Activated naive CD4-positive, alpha-beta T cell treated with anti-CD3 and anti-CD28 coated beads, Interleukin-2, amount 50 U/mL, for 24 hours (primary cell): Measurements from ENCODE around the gene FAM131B.

Experiments
- H3K27ac Mint-ChIP-seq: one replicate; pipeline ENCODE4 v1.8.0; 2021; ENCODE audit warnings: mild to moderate bottlenecking, mixed read lengths
- H3K27me3 Mint-ChIP-seq: one replicate; pipeline ENCODE4 v1.8.0; 2021; ENCODE audit warnings: mixed read lengths
- H3K36me3 Mint-ChIP-seq: one replicate; pipeline ENCODE4 v1.8.0; 2021; ENCODE audit warnings: mixed read lengths
- H3K4me1 Mint-ChIP-seq: one replicate; pipeline ENCODE4 v1.8.0; 2021; ENCODE audit warnings: mixed read lengths
- H3K4me3 Mint-ChIP-seq: one replicate; pipeline ENCODE4 v1.8.0; 2021; ENCODE audit warnings: mild to moderate bottlenecking, mixed read lengths
- H3K9me3 Mint-ChIP-seq: one replicate; pipeline ENCODE4 v1.8.0; 2021; ENCODE audit warnings: mixed read lengths

FAM131B gene

DNA sequence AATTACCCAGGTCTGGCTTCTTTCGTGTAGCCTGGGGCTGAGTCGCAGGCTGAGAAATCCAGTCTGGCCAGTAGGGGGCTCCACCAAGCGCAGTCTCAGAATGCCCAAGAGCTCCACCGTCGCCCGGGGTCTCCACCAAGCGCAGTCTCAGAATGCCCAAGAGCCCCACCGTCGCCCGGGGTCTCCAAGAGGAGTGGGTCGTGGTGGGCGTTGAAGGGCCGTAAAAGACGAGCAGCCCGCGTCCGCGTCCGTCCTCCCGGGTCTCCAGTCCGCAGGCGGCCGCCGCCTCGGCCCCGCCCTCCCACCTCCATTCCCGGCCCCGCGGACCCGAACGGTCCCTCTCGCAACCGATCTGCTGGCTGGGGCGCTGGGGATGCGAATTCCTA is 17.7 kb upstream of the FAM131B start:
- Mint-ChIP-seq H3K9me3 (no peaks in the 10 kb centered on the region), H3K4me3 (peak overlapping the region; percentile 91), H3K27me3 (no peaks in the 10 kb centered on the region), H3K4me1 (peaks cover 44% of the 10 kb centered on the region), H3K36me3 (no peaks in the 10 kb centered on the region), H3K27ac (peak overlapping the region; percentile 95)

DNA sequence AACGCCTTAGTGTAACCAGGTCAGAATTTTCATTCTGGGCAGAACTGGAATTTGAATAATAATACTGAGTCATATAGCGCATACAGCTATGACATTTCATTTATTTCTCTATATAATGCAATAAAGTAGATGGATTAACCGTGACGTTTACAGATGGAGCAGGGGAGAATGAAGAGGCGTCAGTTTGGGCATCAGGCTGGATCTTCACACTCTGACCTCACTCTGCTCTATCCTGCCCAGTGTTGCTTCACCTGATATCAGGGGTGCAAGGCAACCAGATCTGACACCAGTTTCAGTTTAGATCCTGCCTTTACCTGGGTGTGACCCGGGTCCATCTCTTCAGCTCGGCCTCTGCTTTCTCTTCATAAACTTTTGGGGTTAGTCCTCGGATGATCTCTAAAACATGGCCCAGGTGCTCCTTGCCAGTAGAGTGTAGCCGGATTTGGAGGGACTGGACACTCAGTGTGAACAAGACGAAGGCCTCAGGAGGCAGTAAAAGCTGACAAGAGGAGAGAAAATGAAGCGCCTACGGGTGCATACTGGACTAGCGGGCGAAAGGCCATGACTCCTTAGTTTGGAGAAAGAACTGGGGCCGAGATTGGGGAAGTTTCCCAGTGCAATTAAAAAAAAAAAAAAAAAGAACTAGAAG is 17.2 kb upstream of the FAM131B start:
- no peaks in the 10 kb centered on the region for H3K27me3 Mint-ChIP-seq

DNA sequence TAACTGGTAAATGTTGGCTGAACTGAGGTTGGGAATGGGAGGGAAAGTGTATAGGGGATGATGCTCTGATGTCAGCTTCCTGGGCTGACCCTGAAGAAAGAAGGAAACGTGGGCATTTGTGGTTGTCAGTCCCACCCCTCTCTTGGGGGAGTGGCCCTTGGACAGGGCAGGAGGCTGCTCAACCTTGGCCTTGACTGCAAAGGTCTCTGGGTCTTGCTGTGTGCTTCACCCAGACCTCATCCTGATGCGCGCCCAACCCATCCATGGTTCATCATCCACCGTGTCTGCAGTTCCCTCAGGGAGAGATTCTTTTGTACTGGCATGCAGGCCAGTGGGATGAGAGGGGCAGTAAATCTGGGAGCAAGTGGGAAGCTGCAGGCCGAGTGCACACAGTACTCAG is 13.9 kb upstream of the FAM131B start:
- Mint-ChIP-seq H3K36me3 (no peaks in the 10 kb centered on the region), H3K9me3 (no peaks in the 10 kb centered on the region), H3K4me3 (no peak overlapping the region), H3K27ac (peak overlapping the region; percentile 15), H3K27me3 (no peaks in the 10 kb centered on the region), H3K4me1 (peaks cover 77% of the 10 kb centered on the region)

More for the DNA sequence above, 17.2 kb upstream of the FAM131B start:
- no peaks in the 10 kb centered on the region for H3K9me3 Mint-ChIP-seq
- H3K27ac Mint-ChIP-seq = peak overlapping the region; percentile 95
- H3K36me3 Mint-ChIP-seq = no peaks in the 10 kb centered on the region
- H3K4me1 Mint-ChIP-seq = peaks cover 49% of the 10 kb centered on the region
- peak overlapping the region; percentile 91 for H3K4me3 Mint-ChIP-seq

DNA sequence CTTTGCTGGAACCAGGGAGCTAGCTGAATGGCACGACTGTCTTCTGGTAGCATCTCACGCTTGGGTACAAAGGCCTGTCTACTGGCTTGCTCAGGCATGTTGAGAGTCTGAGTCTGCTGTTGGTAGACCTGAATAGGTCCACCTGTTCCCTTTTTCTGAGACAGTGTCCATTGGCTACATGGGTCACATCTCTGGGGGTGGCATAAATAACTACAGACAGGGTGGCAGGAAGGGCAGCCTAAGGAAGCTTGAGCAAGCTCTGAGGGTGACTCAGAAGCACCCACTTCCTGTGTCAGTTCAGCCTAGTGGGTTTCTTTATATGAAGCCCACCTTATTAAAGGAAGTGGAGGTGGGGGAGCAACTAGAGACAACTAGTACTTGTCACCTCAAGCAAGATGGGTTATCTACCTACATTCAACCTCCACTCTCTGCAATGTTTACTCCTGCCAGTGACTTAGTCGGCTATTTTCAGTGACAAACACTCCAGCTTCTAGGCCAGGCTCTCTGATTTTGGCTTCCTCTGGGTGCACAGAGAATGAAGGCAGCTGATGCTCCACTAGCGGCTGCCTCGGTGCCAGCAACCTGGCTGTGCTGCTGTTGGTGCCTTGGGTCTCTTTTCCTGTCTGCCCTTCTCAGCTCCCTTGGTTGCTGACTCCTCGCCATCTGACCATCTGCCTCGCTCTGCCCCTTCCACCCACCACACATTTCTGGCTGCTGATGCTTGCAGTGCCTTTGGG is 13.0 kb upstream of the FAM131B start:
- no peaks in the 10 kb centered on the region for H3K27me3 Mint-ChIP-seq
- H3K27ac Mint-ChIP-seq = peak overlapping the region; percentile 92
- no peaks in the 10 kb centered on the region for H3K36me3 Mint-ChIP-seq
- peaks cover 85% of the 10 kb centered on the region for H3K4me1 Mint-ChIP-seq
- no peaks in the 10 kb centered on the region for H3K9me3 Mint-ChIP-seq
- H3K4me3 Mint-ChIP-seq = peak overlapping the region; percentile 40

DNA sequence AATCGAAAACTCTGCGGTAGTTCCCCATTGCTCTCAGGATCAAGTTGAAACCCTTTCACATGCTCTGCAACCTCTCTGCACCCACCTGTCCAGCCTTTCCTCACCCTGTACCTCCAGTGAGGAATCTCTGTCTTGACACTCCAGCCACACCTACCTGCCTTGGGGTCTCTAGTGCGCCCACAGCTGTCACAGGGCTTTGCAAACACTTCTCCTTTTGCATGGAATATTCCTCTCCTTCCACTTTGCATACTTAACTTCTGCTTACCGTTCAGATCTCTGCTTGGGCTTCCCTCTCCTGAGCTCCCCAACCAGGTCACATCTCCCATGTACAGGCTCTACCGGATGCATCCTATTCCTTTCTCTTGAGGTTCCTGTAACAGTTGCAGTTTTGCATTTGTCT is 12.0 kb upstream of the FAM131B start:
- Mint-ChIP-seq H3K9me3 (no peaks in the 10 kb centered on the region), H3K4me1 (peaks cover 80% of the 10 kb centered on the region), H3K27ac (peak overlapping the region; percentile 92), H3K27me3 (no peaks in the 10 kb centered on the region), H3K36me3 (no peaks in the 10 kb centered on the region), H3K4me3 (no peak overlapping the region)

DNA sequence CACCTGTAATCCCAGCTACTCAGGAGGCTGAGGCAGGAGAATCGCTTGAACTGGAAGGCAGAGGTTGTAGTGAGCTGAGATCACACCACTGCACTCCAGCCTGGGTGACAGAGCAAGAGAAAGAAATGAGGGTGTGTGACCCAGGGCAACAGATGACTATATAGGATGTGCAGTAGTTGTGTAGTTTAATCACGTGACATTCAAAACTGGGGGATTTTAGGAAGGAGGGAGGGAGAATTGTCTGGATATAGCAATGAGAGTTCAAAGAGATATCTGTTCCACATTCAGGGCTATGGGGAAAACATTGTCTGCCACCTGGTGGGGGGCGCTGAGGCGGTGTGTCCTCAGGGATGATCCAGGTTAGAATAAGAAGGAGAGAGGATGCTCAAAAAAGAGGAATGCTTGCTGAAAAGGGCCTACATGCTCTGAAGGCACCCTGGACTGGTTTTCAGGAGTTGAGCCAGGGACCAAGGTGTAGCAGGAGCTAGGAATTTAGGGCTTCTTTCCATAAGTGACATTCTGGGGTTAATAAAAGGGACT is 10.8 kb upstream of the FAM131B start:
- peaks cover 68% of the 10 kb centered on the region for H3K4me1 Mint-ChIP-seq
- H3K27ac Mint-ChIP-seq = no peak overlapping the region
- H3K27me3 Mint-ChIP-seq = no peaks in the 10 kb centered on the region
- no peaks in the 10 kb centered on the region for H3K36me3 Mint-ChIP-seq
- no peaks in the 10 kb centered on the region for H3K9me3 Mint-ChIP-seq
- H3K4me3 Mint-ChIP-seq = no peak overlapping the region

DNA sequence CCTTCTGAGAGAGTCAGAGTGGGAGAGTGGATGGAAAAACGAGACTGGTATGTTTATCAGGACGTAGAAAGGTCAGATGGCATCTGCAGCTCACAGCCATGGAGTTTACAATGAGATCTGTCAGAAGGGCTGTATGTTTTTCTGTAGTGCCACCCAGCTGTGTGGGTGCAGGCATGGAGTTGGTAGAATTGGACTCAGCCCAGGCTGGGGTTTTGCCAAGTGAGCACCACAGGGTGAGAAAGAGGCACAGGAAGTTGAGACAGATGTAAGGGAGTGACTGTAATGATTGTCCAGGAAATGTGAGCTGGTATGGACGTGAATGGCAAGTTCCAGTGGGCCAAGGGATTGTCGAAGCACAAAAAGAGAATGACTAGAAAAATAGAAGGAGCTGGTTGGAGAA is 9.6 kb upstream of the FAM131B start:
- peak overlapping the region; percentile 76 for H3K27ac Mint-ChIP-seq
- peak overlapping the region; percentile 23 for H3K4me3 Mint-ChIP-seq
- H3K4me1 Mint-ChIP-seq = peaks cover 60% of the 10 kb centered on the region
- no peaks in the 10 kb centered on the region for H3K36me3 Mint-ChIP-seq
- H3K9me3 Mint-ChIP-seq = no peaks in the 10 kb centered on the region
- H3K27me3 Mint-ChIP-seq = no peaks in the 10 kb centered on the region

DNA sequence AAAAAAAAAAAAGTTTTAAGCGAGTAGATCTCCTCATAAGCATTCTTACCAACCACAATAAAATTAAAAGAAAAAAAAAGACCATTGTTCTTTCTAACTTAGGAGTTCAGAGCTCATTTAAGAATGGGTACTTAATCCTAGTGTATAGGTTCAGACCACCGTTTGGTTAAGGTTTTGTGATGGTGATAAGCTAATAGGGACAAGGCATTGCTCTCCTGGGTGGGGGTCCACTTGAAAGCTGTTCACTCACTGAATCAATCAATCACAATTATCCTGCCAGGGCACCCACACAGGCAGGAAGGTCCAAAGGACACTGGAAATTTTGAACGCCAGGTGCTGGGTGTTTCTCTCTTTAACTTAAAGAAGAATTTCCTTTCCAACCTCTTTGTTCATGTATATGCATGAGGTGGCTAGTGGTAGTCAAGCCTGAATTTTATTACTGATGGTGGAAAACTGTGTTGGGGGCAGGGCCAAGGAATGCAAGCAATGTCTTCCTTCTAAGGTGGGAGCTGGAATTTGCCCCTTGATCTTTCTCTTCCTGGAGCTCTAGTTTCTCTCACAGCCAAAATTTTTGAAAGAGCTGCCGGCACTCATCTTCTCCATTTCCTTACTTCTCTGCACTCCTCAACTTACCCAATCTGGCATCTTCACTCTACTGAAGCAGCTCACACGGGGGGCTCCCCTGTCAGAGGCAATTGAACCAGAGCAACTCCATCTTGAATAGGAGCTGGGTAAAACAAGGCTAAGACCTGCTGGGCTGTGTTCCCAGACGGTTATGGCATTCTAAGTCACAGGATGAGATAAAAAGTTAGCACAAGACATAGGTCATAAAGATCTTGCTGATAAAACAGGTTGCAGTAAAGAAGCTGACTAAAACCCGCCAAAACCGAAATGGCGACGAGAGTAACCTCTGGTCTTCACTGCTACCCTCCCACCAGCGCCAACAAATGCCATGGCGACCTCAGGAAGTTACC is 7.5 kb upstream of the FAM131B start:
- Mint-ChIP-seq H3K27me3 (peaks cover 2% of the 10 kb centered on the region), H3K4me1 (peaks cover 39% of the 10 kb centered on the region), H3K4me3 (no peak overlapping the region), H3K9me3 (no peaks in the 10 kb centered on the region), H3K27ac (no peak overlapping the region), H3K36me3 (no peaks in the 10 kb centered on the region)

DNA sequence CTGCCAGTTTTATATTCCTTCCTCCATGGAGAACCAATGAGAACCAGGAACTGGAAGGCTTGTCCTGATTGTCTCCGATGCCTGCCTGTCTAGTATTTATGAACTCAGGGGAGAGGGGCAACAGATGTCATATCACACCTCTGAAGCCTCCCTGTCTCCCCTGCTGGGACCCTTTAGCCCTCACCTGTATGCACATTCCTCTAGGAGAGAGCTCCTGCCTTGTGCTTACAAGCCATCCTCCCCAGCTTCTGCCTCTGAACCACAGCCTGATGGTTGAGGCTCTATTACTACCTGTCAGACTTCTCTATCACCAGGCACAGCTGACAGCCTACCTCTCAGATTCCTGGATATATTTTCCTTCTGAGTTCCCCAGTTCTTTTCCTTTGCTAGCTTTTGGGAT is 5.9 kb upstream of the FAM131B start:
- Mint-ChIP-seq H3K36me3 (no peaks in the 10 kb centered on the region), H3K27ac (no peak overlapping the region), H3K4me1 (peaks cover 24% of the 10 kb centered on the region), H3K27me3 (peaks cover 16% of the 10 kb centered on the region), H3K9me3 (no peaks in the 10 kb centered on the region), H3K4me3 (no peak overlapping the region)

DNA sequence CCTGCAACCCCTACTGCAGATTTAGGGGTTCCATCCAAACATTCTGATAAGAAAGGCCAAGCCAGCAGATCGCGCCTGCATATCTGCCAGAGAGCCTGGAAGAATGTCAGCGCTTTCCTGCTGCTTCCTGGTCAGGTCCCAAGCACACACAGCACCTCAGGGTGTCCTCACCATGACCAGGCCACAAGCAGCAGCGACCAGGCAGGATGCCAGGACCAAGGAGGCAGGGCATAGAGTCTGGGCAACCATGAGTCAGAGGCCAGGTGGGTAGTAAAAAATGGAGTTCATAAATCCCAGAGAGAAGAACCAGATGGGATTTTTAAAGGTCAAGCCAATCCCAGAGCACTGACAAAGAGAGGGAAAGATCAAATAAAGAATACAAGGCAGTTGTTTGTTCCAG is 5.5 kb upstream of the FAM131B start:
- Mint-ChIP-seq H3K27me3 (peaks cover 20% of the 10 kb centered on the region), H3K4me1 (peaks cover 24% of the 10 kb centered on the region), H3K27ac (no peak overlapping the region), H3K4me3 (no peak overlapping the region), H3K9me3 (no peaks in the 10 kb centered on the region), H3K36me3 (no peaks in the 10 kb centered on the region)

DNA sequence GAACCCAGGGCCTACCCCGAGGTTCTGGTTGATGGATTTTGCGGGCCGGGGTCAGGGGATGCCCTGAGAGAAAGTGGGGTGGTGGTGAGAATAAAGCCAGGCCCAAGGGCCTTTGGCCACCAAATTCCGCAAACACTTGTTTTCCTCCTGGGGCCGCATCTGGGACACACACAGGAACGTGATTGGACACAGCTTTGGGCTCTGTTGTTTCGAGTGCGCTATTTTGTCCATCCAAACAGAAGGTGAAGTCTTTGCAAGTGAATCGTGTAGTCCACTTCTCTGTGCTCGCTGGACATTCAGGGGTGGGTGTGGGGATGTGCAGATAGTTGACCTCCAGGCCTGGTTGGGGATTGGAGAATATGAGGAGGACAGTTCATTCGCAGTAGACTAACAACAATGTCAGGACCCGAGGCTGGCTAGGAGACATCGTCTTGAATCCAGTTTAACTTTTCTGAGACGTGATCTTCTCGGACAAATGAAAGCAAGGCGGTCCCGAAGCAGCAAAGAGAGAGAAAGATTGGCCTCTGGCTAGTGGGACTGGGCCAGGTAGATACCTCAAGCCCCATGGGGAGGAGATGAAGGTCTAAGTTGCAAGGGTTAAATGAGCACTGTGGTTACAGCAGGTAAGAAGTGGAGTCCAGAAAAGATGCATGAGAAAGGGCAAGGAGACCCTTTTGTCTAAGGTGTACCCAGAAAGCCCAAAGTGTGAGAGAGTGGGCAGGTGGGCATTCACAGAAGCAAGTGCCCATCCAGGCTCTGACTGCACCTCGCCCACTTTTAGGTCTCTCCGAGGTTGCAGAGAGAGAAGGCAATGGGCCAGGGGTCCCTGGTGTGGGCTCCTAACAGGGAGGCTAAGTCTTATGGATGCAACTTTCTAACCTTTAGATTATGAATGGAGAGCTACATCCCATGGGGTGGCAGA is 764 bp upstream of the FAM131B start:
- peak overlapping the region; percentile 66 for H3K27ac Mint-ChIP-seq

DNA sequence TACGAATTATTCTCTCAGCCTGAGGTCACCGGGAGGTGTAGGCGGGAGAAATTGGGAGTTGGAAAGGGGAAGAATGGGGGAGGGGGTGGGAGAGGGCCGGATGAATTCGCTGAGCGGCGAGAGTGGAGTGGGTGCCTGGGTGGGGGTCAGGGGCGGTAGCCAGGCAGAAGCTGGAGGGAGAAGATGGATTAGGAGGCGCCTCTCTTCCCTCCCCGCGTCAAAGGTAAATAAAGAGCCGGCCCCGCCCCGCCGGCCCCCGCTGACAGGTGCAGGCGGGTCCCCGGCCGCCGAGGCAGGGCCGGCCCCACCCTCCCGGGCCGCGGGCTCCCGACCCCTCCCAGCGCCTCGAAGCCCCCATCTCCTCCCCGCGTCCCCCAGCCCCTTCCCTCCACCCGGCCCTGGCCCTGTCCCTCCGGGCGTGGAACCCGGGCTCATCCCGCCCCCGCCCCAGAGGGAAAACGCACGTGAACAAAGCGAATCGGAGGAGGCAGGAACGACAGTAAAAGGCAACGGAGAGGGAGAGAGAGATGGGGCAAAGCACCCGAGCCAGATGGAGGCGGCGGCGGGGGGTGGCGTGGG is 872 bp downstream of the FAM131B start:
- H3K36me3 Mint-ChIP-seq = no peaks in the 10 kb centered on the region
- H3K4me3 Mint-ChIP-seq = peak overlapping the region; percentile 85
- H3K27ac Mint-ChIP-seq = no peak overlapping the region
- peaks cover 9% of the 10 kb centered on the region for H3K4me1 Mint-ChIP-seq
- H3K27me3 Mint-ChIP-seq = peaks cover 21% of the 10 kb centered on the region
- no peaks in the 10 kb centered on the region for H3K9me3 Mint-ChIP-seq

More for the DNA sequence above, 764 bp upstream of the FAM131B start:
- H3K4me3 Mint-ChIP-seq = peak overlapping the region; percentile 58
- peaks cover 9% of the 10 kb centered on the region for H3K4me1 Mint-ChIP-seq
- H3K36me3 Mint-ChIP-seq = no peaks in the 10 kb centered on the region
- H3K27me3 Mint-ChIP-seq = peaks cover 21% of the 10 kb centered on the region
- H3K9me3 Mint-ChIP-seq = no peaks in the 10 kb centered on the region

DNA sequence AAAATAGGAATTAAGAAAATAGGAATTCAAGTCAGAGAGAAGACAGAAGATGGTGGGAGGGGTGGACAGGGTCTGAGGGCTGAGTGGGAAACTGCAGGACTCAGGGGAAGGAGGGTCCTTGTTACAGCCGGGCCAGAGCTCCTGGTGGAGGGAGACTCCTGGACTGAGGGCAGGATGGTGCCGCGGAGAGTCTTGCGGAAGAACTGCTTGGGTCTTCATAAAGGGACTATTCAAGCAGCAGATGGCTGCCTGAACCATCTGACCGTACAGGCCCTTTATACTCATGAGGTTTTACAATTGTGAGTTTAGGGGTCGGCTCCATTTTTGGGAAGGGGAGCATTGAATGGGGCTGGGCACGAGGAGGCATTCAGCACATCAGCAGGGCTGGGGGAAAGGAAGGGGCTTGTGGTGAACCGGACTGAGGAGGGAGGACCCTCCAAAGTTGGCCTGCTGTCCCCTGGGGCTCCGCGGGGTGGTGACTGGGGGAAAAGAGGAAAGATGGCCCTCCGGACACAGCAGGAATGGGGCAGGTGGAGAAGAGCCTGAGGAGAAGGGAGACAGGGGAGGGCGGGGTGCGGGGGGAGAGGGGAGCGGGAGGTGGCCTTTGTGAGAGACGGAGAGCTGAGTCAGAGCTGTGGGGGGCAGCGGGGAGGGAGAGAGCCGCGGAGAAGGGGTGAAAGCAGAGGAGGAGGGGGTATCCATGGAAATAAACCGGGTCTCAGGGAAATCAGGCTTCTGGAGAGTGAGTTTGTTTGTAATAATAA is 1.5 kb downstream of the FAM131B start:
- peaks cover 9% of the 10 kb centered on the region for H3K4me1 Mint-ChIP-seq
- peaks cover 21% of the 10 kb centered on the region for H3K27me3 Mint-ChIP-seq
- no peak overlapping the region for H3K27ac Mint-ChIP-seq
- no peaks in the 10 kb centered on the region for H3K9me3 Mint-ChIP-seq
- peak overlapping the region; percentile 49 for H3K4me3 Mint-ChIP-seq
- no peaks in the 10 kb centered on the region for H3K36me3 Mint-ChIP-seq
